HK-2 (cell line): Measurements from ENCODE around the gene FAXC.
"Not testable (repeated sequence)": the region's sequence is repeated elsewhere in the genome, so short reads cannot be mapped to it uniquely, and the experiment has no call there.

Experiments
- DNase-seq: peaks from one replicate; pipeline ENCODE4 v3.0.0-alpha.2; 2018; ENCODE audit not compliant: unreplicated experiment

Gene FAXC

DNA sequence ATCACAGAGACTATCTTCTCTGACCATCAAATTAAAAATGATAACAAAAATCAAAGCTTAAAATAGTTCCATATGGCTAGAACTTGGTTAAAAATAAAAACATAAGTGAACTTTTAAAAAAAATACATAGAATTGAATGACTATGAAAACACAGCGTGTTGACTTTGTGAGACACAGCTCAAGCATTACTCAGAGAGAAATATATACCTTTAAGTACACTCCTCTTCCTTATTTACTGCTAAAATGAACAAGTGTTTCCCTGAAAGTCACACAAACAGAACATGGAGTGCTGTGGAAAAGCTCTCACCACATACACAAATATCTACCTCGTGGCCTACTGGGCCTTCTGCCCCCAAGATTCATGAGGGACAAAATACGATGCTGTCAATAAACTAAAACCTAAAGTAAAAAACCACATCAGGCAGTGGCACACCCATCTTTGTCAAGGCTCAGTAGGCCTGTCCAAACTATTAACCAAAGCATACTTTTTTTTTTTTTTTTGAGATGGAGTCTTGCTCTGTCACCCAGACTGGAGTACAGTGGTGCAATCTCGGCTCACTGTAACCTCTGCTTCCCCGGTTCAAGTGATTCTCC lies 7.5 kb downstream of the FAXC start:
- no peak for DNase-seq

DNA sequence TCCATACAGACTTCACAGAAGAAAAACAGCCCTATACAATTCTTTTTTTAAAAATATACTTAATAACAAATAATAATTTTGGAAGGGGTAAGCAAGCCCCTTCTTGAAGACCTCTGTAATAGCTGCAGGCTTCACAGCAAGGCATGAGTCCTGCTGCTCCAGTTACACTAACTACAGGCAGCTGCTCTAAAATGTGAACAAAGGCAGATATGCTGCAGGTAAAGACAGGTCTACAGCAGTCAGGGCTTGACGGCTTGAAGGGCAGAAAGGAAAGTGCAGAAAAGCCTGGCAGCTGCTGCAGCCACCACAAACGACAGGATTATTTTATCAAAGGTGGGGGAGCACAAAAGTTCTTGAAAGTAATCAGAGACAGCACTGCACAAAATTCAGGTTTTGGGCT lies 11.3 kb downstream of the FAXC start:
- DNase-seq = no peak

DNA sequence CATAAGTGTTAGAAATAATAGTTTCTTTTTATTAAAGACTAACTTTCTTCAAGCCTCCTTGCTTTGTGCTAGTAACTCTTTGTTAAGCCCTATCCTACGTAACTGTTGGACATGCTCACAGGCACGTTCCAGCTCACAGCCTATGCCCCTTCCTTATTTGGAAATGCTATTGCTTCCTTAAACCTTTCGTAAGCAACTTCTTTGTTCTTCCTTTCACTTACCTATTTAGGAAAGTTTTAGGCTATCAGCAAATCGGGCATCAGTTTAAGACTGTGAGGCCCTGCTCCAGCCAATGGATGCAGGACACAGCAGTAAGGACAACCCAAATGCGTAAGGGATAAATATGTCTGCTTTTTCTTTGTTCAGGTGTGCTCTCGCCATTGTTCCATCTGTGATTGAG lies 14.2 kb downstream of the FAXC start:
- DNase-seq = not testable (repeated sequence)

DNA sequence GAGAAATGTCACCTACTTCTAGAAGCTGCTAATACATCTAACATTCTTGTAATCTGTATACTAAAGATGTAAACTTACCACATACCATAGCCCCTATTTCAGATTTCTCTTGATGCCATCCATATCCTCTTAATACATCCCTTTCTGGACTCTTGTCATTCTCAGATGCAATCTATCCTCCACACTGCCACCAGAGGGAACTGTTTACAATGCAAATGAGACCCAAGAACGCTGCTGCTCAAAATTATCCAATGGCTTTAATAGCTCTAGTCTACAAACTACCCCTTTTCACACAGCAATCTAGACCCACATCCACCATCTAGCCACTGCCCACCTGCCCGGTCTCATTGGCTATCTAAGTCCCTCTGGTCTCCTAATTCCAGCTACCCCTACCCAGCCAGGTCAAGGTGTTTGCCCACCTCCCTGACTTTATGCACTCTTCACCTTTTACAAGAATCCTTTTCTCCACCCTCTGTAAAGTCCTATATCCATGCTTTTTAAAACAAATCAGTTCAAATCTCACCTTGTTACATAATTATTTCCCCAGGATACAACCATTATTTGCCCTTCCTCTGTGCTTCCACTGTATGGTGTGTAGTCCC lies 14.8 kb downstream of the FAXC start:
- no peak for DNase-seq

DNA sequence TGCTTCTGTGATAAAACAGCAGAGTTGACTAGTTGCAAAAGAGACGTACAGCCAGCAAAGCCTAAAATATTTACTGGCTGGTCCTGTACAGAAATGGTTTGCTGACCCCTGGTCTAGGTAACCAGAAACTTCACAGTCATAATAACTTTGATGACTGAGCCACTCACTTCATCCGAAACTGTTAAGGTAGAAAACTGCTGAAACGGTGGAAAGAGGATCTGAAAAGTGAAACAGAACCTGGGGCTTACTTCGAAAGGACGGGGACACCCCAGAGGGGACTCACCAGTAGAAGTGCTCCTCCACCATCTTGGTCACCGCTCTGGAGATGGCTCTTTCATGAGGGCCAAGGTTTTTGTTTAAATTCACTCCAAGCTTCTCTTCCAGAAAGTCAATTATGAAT lies 16.4 kb downstream of the FAXC start:
- DNase-seq = no peak

DNA sequence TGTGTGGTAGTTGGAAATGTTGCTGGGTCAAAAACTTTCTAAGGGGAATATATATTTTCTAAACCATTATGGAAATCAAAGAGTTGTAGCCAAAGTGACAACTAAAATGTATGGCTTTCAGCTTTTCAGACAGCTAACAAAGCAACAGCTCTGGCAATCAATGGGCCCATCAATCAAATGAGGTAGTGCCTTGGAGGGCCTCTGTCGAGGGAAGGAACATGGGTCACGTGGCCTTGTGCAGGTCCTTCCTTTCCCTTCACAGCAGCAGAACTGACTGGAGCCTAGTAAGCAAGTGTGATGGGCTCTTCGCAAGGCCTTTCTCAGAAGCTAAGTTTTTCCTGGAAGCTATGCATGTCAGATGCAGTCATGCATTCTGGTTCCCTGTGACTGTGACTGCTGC lies 17.9 kb downstream of the FAXC start:
- DNase-seq = no peak

DNA sequence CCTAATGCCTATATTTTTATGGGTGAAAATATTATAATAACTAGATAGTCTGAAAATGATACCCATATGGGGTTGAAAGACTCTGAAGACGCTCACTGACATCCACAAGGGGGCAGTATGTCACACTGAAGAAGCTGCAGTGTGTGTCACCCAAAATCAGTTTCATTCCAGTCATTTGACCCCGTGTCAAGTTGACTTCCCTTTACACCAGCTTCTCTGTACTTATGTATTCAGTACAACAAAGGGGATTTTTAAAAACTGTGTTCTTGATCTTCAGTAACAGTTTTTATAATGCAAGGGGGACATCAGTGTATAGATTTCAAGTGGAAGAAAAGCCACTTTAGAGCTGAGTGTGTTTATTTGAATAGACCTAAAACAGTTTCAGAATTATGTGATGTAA lies 19.3 kb downstream of the FAXC start:
- peak; percentile 42 for DNase-seq

DNA sequence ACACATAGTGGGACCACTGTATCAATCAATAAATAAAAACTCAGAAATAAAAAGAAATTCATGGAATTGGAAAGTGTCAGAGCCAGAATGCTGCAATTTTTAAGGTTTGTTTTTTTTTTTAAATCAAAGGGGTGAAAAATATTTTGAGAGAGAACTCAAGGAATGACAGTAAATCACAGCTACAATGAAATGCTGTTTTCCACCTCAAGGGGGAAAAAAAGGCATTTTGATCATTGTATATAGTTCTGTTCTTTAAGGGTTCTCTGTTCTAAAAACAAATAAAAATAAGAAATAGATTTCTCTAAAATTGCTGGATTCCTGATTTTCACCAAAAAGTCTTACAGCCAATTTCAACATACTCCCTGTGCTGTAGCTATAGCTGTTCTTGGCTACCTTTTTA lies 24.5 kb downstream of the FAXC start:
- DNase-seq = no peak

DNA sequence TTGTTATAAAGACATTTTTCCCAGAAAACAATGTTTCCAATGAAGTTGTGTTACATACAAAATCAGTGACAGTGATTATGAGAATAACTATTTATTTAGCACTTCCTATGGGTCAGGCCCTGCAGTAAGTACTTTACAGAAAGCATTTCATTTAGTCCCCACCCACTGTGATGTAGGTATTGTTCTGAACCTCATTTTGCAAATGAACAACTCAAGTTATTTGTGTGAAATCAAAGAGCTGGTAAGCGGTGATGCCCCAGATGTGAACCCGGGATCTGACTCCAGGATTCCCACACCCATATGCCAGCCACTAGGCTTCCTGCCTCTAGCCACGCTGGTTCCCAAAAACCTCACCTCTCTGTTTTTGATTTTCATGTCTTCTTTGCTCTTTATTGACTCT lies 30.9 kb downstream of the FAXC start:
- no peak for DNase-seq

DNA sequence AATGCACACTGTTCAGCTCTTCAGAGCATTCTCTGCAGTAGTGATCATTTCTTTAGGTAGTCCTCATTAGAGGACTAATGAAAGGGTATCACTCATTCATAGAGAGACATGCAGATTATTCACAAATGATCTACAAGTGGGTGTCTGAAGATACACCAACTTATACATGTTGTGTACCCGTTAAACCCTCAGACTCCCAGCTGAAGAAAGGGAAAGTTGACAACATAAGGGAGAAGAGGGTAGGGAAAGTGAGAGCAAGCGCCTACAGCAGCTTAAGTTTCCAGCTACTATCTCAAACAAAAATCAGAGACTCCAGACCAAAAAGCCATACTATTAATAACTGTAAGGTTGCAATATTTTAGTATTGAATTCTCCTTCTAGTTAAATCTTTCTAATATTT lies 37.1 kb downstream of the FAXC start:
- DNase-seq = no peak

DNA sequence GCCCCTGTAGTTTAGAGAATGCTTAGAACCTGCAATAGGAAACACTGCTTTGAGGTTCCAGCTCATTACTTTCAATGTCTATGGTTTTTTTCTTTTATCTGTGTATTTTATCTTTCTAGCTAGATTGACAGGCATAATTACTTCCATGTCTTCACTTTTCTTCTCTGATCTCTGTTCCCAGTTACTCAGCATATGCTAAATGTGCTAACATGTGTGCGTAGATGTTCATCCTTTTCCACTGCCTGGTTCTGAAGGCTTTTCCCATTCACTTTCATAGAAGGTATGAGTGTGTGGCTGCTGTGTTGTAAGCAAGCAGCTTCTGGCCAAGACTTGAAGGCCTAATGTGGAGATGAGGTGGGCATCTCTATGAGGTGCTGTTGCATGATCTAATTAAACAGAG lies 38.9 kb downstream of the FAXC start:
- DNase-seq = no peak

DNA sequence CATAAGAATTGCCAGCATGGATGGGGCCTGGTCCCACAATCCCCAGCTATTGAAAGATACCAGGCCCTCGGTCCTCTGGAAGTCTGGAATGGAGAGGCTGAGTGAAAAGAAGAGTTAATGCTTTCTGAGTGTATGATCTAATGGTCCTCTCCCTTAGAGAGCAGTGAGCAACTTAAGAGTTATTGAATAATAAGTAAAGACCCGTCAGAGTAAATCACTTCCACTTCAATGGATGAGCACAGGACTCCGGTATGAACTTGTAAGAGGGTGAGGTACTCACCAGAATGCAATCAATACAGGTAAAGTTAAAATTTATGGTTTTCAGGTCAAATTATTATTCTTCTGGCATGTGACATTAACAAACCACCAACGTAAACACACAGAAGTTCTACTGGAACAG lies 39.9 kb downstream of the FAXC start:
- no peak for DNase-seq

DNA sequence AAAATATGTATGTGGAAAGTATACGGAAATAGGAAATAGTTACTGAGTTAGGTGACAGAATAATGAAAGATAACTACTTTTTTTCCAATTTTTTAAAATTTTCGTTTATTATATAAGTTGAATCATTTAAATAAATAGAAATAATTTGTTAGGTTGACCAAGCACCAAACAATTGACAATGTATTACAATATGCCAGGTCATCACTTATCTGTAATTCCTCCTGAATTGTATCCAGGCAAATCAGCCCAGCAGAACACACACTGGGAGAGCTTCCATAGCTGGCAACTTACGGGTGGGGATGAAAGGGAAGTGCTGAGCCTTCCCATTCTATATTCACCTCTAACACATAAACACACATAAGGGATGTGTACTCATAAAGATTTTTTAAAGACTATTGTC lies 40.7 kb downstream of the FAXC start:
- DNase-seq = no peak

DNA sequence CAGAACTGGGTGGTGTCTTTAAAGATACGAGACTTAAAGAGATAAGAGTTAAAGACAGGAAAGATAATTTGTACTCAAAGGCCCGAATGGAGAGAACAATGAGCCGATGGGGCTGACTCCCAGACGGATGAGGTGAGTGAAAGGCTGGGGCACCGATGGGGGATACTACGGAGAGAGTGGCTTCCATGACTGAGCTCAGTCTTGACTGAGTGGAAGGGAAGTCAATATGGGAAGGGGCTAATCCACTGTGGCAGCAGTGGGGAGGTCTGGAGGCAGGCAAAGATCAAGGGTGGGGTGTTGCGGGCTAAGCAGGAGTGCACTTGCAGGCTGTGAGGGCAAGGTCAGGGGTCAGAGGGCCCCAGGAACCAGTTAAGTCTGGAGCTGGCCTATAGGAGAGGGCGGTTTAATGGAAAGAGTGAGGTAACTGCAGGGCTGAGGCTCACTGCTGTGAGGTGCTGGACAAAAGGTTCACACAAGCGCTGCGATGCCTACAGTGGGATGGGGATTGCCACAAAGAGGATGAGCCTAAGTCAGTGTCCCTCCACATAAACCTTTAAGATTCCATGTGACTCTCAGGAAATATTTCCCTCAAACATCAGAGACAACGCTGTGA lies 42.1 kb downstream of the FAXC start:
- DNase-seq = no peak

DNA sequence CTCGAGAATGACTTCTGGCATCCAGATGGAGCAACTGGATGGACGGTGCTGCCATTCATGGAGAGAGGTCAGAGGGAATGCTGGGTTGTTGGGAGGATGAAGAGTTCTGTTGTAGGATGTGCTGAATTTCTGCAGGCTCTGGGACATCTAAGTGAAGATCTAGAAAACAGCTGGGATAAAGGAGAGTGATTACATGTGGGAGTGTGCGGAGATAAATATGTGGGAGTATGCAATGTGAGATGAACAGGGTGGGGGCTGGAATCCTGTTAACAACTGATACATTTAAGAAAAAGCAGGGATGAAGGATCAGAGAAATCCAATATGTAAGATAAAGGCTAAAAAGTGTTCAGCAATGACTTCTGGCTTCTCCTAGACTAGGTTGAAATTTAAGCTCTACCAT lies 43.1 kb downstream of the FAXC start:
- DNase-seq = no peak

DNA sequence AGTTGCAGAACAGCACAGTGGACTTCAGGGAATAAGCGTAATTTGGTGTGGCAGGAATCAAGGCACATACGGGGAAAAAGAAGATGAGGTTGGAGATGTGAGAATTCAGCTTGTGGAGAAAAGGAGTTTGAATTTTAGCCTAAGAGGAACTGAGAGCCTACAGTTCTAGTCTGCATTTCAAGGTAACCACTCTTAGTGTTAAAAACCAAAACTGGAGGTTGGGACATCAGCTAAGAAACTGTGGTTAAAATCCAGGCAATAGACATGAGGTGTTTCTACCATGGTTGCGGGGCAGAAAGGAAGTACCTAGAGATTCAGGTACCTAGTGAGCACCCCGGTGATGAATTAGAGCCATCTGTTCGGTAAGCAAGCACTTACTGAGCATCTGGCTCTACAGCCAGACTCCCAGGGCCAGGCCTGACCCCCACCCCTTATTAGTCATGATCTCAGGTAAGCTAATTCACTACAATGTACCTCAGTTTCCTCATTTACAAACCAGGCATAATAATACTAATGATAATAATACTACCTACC lies 44.4 kb downstream of the FAXC start:
- DNase-seq = no peak

DNA sequence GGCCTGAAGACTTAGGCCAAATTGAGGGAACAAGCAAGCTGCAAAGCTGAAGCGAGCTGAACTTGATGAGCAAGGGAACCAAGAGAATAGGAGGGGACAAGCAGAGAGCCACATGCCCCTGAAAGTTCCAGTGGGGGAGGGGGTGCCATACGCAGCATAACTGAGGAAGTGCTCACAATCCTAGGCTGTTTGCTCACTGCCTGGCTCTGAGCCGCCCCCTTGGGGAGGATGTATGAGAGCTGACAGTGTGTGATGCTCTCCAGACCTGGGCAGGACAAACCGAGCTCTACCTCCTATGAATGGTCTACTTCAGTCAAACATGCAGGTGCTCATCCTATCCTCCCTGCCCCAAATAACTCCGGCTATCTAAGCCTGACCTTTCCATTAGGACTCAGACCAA lies 52.1 kb downstream of the FAXC start:
- no peak for DNase-seq

DNA sequence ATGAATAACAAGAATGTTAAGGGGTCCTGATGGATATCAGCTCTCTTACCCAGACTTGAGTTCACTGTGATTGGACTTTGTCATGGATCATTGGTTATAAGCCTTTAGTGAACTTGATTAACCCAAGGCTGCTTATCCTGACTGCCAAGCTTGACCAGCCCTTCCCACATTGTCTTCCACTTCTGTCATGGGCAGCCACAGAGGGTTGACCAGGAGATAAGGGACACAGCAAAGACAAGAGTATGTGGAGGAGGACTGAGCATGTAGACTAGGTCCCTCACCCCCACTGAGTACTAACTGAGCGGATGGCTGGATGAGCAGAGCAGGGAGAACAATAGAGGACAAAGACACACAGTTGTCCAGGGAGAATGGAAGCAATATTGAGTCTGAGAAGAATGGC lies 52.5 kb downstream of the FAXC start:
- DNase-seq = no peak

DNA sequence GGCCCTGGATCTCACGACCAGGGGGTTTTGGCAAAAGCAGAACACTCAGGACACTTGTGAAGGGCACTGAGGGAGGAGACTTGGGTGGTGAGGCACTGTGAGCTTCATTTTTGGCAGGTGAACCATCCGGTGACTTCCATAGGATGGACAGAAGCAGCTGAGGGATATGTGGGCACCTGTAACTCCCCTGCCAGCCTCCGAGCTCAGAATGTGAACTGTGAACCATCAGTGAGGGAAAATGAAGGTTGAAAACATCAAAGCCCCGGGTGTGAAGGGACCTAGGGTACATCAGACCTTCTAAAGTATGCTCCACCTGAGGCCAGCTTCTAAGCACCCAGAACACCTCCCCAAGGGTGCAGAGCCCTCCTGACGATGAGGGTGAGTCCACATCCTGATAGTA lies 53.2 kb downstream of the FAXC start:
- DNase-seq = no peak

DNA sequence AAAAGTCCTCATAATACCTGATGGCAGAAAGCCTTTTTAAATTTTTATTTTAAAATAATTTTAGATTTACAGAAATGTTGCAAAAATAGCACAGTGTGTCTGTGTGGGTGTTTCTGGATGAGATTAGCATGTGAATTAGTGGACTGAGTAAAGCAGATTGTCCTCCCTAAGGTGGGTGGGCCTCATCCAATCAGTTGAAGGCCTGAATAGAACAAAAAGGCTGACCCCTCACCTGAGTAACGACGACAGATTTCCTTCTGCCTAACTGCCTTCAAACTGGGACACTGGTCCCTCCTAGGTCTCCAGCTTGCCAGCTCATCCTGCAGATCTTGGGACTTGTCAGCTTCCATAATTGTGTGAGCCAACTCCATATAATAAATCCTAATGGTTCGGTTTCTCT lies 54.2 kb downstream of the FAXC start:
- DNase-seq = no peak

DNA sequence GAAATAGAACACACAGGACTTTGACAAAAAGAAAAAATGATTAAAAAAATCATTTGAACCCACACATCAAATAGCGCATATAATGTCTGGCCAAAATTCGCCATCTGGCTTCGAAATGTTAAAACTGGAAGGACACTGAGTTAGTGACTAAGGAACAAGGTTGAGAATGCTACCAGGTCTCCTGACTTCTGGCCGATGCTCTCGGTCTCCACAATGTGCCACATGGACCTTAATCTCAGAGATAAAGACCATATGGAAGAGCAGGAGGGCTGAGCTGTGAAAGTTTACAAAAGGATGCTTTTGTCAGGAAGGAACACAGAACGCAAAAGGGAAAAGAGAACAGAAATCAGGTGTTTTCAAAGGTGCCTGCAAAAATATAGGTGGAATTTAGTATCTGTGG lies 54.7 kb downstream of the FAXC start:
- no peak for DNase-seq

DNA sequence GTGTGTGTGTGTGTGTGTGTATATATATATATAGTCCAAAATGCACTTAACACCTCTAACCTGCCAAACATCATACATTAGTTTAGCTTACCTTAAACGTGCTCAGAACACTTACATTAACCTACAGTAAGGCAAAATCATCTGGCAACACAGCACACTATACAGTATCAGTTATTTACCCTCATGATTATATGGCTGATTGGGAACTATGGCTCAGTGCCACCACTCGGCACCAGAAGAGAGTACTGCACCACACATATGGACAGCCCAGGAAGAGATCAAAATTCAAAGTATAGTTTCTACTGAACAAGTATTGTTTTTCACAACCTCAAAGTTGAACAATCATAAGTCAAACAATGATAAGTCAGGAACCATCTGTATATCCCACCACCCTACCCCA lies 59.8 kb downstream of the FAXC start:
- DNase-seq = no peak

DNA sequence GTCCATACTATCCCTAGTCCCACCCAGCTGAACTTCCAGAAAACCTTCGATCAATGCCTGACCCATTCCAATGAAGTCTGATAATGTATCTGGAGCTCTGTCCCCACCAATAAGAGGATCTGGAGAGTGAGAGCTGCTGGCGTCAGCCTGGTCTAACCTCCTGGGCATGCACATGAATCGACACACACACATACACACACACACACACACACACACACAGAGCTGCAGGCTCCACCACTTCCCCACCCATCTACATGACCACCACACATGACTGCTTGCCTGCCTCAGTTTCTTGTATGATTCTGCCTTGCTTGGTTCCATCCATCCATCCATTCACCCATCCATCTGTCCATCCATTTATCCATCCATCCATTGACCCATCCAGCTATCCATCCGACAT lies 60.8 kb downstream of the FAXC start:
- no peak for DNase-seq

DNA sequence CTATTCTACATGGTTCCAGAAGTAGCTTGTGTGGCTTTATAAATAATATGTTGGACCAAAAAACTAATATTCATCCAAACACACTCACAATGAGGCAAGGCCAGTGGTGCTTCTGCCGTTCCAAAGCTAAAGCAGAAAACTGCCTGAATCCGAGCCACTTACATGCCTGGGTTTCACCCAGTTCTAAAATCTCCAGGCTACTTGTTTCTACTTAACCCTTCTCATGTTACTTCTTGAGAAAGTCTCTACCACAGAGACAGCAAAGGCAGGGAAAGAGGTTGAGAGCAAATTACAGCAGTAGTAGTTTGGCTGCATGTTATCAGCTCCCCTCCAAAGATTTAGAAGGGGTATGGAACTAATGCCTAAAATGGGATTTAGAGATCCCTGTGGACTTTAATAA lies 62.0 kb downstream of the FAXC start:
- DNase-seq = no peak
